Myocyte (in vitro differentiated cells): ENCODE results near the gene NOTCH4. TPM values are rescaled to one million over a fixed set of nuclear protein-coding genes. Genes with fewer than 3 reads are reported as not detected.
"Not testable (repeated sequence)": the region's sequence is repeated elsewhere in the genome, so short reads cannot be mapped to it uniquely, and the experiment has no call there.

ENCODE experiments used
- DNase-seq: peaks from one replicate; pipeline ENCODE4 v3.0.0-alpha.2; 2012; ENCODE audit warnings: low read depth
- polyA plus RNA-seq: library from polyadenylated mRNA; unstranded; fragments of >200 nt; gene quantifications from one replicate; pipeline ENCODE4 v1.2.1, GENCODE V29; 2012; ENCODE audit warnings: missing spikeins
- total RNA-seq: library from RNA; depleted of rRNA; stranded (reverse); fragments of >200 nt; gene quantifications from 2 replicates; pipeline ENCODE4 v1.2.3, GENCODE V29; 2014

The NOTCH4 gene
- 0.53 and 1.2 TPM in 2 replicates for total RNA-seq
- 0.18 TPM for polyA plus RNA-seq

- DNase-seq, result no peak
Measured at GRCh38 chr6:32223258-32224235, at the start of gene NOTCH4. Gene NOTCH4, minus strand, starts transcription at chr6:32224067. Its CDS starts 139 bp downstream, at chr6:32223928.

- no peak for DNase-seq
Measured at GRCh38 chr6:32271429-32271828, 47.6 kb upstream of the NOTCH4 start.

- not testable (repeated sequence) for DNase-seq
Measured at GRCh38 chr6:32268459-32268858, 44.6 kb upstream of the NOTCH4 start.

GRCh38 chr6:32267035-32267434 is 43.2 kb upstream of the NOTCH4 start:
- no peak for DNase-seq

- DNase-seq, result not testable (repeated sequence)
Measured at GRCh38 chr6:32257262-32257661, 33.4 kb upstream of the NOTCH4 start.

- peak; percentile 85 for DNase-seq
Measured at GRCh38 chr6:32255199-32256153, 31.6 kb upstream of the NOTCH4 start.

- DNase-seq, result no peak
Measured at GRCh38 chr6:32254761-32255198, 30.9 kb upstream of the NOTCH4 start.

- no peak for DNase-seq
Measured at GRCh38 chr6:32252331-32253009, 28.6 kb upstream of the NOTCH4 start.

GRCh38 chr6:32249262-32249661 is 25.4 kb upstream of the NOTCH4 start:
- DNase-seq, result no peak

GRCh38 chr6:32247401-32247800 is 23.5 kb upstream of the NOTCH4 start:
- no peak for DNase-seq

GRCh38 chr6:32244946-32245398 is 21.1 kb upstream of the NOTCH4 start:
- DNase-seq, result peak; percentile 84

GRCh38 chr6:32244270-32244669 is 20.4 kb upstream of the NOTCH4 start:
- peak; percentile 10 for DNase-seq

GRCh38 chr6:32242318-32242813 is 18.5 kb upstream of the NOTCH4 start:
- not testable (repeated sequence) for DNase-seq

GRCh38 chr6:32240686-32241085 is 16.8 kb upstream of the NOTCH4 start:
- no peak for DNase-seq

- DNase-seq, result no peak
Measured at GRCh38 chr6:32239462-32239861, 15.6 kb upstream of the NOTCH4 start.

GRCh38 chr6:32234934-32235333 is 11.1 kb upstream of the NOTCH4 start:
- DNase-seq, result no peak

GRCh38 chr6:32226434-32226833 is 2.6 kb upstream of the NOTCH4 start:
- no peak for DNase-seq

GRCh38 chr6:32224696-32225095 is 829 bp upstream of the NOTCH4 start:
- no peak for DNase-seq

- no peak for DNase-seq
Measured at GRCh38 chr6:32222333-32223230, 1.3 kb downstream of the NOTCH4 start.

GRCh38 chr6:32220021-32220420 is 3.8 kb downstream of the NOTCH4 start:
- no peak for DNase-seq
